GM10266 (cell line): ENCODE measurements around the gene DHPS.
"Not testable (repeated sequence)": the region's sequence is repeated elsewhere in the genome, so short reads cannot be mapped to it uniquely, and the experiment has no call there.

ENCODE experiments used
- DNase-seq: peaks from one replicate; pipeline ENCODE4 v3.0.0; 2012; ENCODE audit errors: extremely low spot score
- TF ChIP-seq, protein P1 (sequence below): IDR thresholded peaks from 2 replicates; pipeline ENCODE4 v1.5.1; 2012; ENCODE audit warnings: mild to moderate bottlenecking, low read depth; ENCODE audit not compliant: control insufficient read depth, insufficient read depth; ENCODE audit errors: missing control alignments

The DHPS gene

DNA sequence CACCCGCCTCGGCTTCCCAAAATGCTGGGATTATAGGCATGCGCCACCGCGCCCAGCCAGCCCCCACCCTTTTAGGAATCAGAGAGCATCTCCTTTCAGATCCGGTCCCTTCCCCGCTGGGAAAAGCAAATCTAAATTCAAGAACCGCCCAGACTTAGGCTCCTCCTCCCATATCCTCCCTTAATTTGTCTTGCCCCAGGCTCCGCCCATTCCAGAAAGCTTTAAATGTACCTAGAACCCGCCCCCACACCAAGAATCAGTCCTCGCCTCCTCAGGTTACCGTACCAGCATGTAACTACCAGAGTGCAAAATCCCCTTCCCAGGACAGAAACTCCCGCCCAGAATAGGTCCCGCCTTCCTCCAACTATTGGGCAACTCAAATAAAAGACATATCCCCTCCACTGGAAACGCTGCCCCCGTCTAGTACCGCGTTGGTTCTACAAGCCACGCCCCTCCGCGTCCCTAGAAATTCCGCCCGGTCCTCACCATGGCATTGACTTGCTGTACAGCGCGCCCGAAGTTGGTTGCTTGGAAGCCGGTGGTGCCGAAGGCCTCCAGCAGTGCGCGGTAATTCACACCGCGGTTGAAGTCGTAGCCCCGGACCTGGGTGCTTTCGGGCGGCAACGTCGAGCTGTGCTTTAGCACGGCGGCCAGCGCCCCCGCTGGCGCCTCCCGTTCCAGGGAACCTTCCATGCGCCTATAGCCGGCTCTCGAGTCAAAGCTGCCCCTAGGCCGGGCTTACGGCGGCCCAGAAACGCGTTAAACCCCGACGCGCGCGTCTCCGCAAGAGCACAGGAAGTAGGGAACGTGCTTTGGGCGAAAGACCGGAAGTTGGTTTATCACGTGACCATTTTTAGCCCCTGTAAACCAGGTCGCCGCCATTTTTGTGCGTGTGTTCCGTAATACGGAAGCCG, at the start of gene DHPS:
DHPS (minus strand) TSS at position 807 of the 914 bp plus-strand sequence; CDS start at position 693, 114 bp downstream.
- TF ChIP-seq, protein P1, sequence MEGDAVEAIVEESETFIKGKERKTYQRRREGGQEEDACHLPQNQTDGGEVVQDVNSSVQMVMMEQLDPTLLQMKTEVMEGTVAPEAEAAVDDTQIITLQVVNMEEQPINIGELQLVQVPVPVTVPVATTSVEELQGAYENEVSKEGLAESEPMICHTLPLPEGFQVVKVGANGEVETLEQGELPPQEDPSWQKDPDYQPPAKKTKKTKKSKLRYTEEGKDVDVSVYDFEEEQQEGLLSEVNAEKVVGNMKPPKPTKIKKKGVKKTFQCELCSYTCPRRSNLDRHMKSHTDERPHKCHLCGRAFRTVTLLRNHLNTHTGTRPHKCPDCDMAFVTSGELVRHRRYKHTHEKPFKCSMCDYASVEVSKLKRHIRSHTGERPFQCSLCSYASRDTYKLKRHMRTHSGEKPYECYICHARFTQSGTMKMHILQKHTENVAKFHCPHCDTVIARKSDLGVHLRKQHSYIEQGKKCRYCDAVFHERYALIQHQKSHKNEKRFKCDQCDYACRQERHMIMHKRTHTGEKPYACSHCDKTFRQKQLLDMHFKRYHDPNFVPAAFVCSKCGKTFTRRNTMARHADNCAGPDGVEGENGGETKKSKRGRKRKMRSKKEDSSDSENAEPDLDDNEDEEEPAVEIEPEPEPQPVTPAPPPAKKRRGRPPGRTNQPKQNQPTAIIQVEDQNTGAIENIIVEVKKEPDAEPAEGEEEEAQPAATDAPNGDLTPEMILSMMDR, result no peak
- peak; percentile 93 for DNase-seq

DNA sequence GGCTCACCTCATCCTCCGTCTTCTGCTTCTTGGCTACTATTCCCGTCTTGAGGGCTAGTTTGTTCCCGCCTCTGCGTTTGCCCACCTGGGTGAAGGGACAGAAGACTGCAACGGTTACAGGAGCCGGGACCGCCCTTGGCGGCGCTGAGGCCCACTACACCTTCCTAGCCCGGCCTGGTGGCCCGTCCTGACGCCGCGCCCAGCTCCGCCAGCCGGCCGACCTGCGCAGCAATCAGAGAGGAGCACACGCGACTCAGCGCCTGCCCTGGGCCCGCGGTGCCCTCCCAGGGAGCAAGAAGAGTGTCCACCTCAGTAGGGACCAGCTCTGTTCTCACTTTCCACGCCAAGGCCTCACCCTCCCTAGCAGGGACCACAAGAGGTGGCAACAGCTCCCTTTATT, 49.7 kb upstream of the DHPS start:
- TF ChIP-seq, protein P1, result no peak
- no peak for DNase-seq

DNA sequence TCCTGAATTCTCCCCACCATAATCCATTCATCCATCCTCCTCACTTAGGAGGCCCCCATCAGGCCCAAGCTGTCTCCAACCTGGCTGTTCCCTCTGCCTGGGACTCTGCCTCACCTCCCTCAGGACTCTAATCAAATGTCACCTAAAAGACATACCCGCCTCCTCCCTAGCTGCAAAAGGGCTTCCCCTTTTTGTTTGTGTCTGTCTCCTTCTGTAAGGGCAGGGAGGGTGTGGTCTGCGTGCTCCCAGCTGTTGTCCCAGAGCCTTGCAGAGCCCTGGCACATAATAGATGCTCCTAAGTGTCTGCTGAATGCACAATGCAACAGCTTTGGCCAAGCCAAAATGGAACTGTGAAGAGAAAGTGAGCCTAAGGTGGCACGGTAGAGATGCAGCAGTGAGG, 48.4 kb upstream of the DHPS start:
- TF ChIP-seq, protein P1, result no peak
- no peak for DNase-seq

DNA sequence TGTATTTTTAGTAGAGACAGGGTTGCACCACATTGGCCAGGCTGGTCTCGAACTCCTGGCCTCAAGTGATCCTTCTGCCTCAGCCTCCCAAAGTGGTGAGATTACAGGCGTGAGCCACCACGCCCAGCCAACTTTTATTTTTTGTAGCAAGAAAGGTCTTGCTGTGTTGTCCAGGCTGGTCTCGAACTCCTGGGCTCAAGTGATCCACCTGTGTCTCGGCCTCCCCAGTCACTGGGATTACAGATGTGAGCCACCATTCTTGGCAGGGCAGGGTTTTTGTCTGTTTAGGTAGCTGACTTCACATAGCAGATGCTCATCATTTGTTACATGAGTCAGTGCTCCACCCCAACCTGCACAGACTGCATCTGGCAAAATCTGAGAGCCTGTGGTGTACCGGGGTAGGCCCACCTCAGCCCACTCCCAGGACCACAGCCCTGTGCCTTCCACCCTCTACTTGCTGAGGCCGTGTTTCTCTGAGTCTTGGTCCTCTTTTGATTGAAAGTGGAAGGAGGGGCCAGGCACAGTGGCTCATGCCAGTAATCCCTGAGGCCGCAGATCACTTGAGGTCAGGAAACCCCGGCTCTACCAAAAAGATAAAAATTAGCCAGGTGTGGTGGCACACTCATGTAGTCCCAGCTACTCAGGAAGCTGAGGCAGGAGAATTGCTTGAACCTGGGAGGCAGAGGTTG, 46.2 kb upstream of the DHPS start:
- TF ChIP-seq, protein P1, result no peak
- no peak for DNase-seq

DNA sequence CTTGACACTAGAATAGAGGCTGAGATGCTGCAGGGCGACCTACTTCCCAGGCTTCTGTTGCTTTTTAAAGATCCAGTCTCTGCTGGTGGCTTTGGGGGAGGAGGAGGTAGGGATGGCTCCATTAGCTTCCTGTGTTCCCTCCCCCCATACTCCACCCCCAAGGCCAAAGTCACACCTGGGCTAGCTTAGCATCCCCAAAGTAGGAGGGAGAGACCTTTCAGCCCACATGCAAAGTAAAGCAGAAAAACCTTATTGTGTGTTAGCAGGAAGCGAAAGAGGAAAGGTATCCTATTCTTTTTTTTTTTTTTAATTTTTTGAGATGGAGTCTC, 45.3 kb upstream of the DHPS start:
- DNase-seq, result no peak
- TF ChIP-seq, protein P1, result no peak

DNA sequence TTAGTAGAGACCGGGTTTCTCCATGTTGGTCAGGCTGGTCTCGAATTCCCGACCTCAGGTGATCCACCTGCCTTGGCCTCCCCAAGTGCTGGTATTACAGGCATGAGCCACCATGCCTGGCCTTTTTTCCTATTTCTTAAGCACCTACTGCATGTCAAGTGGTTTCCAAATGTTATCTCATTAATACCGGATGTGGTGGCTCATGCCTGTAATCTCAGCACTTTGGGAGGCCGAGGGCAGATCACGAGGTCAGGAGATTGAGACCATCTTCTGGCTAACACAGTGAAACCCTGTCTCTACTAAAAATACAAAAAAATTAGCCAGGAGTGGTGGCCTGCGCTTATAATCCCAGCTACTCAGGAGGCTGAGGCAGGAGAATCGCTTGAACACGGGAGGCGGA, 43.9 kb upstream of the DHPS start:
- not testable (repeated sequence) for DNase-seq

DNA sequence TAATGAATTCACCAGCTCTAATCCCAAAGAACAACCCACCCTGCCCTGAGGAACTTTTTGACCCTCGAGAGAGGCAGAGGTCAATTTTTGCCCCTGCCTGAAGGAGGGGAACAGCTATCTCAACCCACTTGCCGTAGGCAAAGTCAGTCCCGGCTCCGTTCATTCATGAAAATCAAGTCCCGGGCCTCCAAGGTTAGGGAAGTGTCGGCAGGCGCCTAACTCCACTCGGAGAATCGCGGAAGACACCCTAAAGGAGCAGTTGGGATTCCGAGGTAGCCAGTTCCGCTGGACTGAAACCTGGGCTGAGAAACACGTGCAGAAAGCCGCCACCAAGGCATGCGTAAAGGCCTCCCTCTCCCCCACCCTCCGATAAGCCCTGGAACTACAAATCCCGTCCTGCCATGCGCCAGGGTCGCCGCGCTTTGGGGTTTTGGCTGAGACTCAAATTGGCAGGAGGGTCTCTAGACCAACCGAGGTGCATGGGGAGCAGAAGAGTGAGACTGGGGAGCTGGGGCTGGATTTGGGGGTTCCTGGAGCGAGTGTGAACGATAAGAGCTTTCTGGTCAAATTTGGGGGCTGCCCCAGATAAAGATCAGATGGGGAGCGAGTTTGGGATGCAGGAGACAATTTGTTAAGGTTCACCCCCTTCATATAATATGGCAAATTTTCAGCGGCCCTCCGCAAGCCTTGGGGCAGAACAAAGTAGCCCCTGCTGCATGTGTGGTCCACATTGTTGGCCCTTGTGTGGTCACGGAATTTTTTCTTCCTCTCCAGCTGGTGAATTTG, 42.2 kb upstream of the DHPS start, which contains the start of gene TNPO2:
TNPO2 (minus strand) TSS at position 292 of the 786 bp plus-strand sequence. CDS start 2,955 bp downstream, outside the sequence.
- TF ChIP-seq, protein P1, result no peak
- DNase-seq, result peak; percentile 86
